ENCODE results near the gene NR6A1.

Gene NR6A1

GRCh38 chr9:124602632-124603031 is 168.5 kb downstream of the NR6A1 start:
- no peak for DNase-seq
- no peak for TF ChIP-seq GATA1 (IDR thresholded peaks at IDR 0.05; ENCODE audit: low read depth, low read length)

GRCh38 chr9:124602204-124602603 is 168.9 kb downstream of the NR6A1 start:
- TF ChIP-seq POLR2A (IDR thresholded peaks at IDR 0.05; ENCODE audit: low read length), result no peak
- TF ChIP-seq GATA1 (IDR thresholded peaks at IDR 0.05; ENCODE audit: low read depth, low read length), result no peak
- no peak for DNase-seq

- DNase-seq, result no peak
- TF ChIP-seq GATA1 (IDR thresholded peaks at IDR 0.05; ENCODE audit: low read depth, low read length) (no peak), POLR2A (IDR thresholded peaks at IDR 0.05; ENCODE audit: low read length) (no peak)
These were observed 170.7 kb downstream of the NR6A1 start for GRCh38 chr9:124600407-124600806.

GRCh38 chr9:124599121-124599795 is 171.9 kb downstream of the NR6A1 start:
- TF ChIP-seq GATA1 (IDR thresholded peaks at IDR 0.05; ENCODE audit: low read depth, low read length) (no peak), POLR2A (IDR thresholded peaks at IDR 0.05; ENCODE audit: low read length) (no peak)
- DNase-seq, result no peak

- no peak for DNase-seq
- TF ChIP-seq GATA1 (IDR thresholded peaks at IDR 0.05; ENCODE audit: low read depth, low read length) (no peak), POLR2A (IDR thresholded peaks at IDR 0.05; ENCODE audit: low read length) (no peak)
These were observed 173.1 kb downstream of the NR6A1 start for GRCh38 chr9:124598048-124598447.

GRCh38 chr9:124596172-124596839 is 174.8 kb downstream of the NR6A1 start:
- DNase-seq, result no peak
- no peak for TF ChIP-seq POLR2A (IDR thresholded peaks at IDR 0.05; ENCODE audit: low read length)
- no peak for TF ChIP-seq GATA1 (IDR thresholded peaks at IDR 0.05; ENCODE audit: low read depth, low read length)

- no peak for DNase-seq
- TF ChIP-seq POLR2A (IDR thresholded peaks at IDR 0.05; ENCODE audit: low read length) (no peak), GATA1 (IDR thresholded peaks at IDR 0.05; ENCODE audit: low read depth, low read length) (no peak)
These were observed 175.4 kb downstream of the NR6A1 start for GRCh38 chr9:124595743-124596142.

GRCh38 chr9:124594673-124595072 is 176.4 kb downstream of the NR6A1 start:
- TF ChIP-seq POLR2A (IDR thresholded peaks at IDR 0.05; ENCODE audit: low read length) (no peak), GATA1 (IDR thresholded peaks at IDR 0.05; ENCODE audit: low read depth, low read length) (no peak)
- DNase-seq, result no peak

GRCh38 chr9:124594225-124594624 is 176.9 kb downstream of the NR6A1 start:
- no peak for DNase-seq
- TF ChIP-seq GATA1 (IDR thresholded peaks at IDR 0.05; ENCODE audit: low read depth, low read length) (no peak), POLR2A (IDR thresholded peaks at IDR 0.05; ENCODE audit: low read length) (no peak)

- DNase-seq, result no peak
- TF ChIP-seq POLR2A (IDR thresholded peaks at IDR 0.05; ENCODE audit: low read length) (no peak), GATA1 (IDR thresholded peaks at IDR 0.05; ENCODE audit: low read depth, low read length) (no peak)
These were observed 177.5 kb downstream of the NR6A1 start for GRCh38 chr9:124593651-124594058.

GRCh38 chr9:124593200-124593599 is 177.9 kb downstream of the NR6A1 start:
- DNase-seq, result no peak
- TF ChIP-seq GATA1 (IDR thresholded peaks at IDR 0.05; ENCODE audit: low read depth, low read length) (no peak), POLR2A (IDR thresholded peaks at IDR 0.05; ENCODE audit: low read length) (no peak)

- TF ChIP-seq GATA1 (IDR thresholded peaks at IDR 0.05; ENCODE audit: low read depth, low read length), result no peak
- TF ChIP-seq POLR2A (IDR thresholded peaks at IDR 0.05; ENCODE audit: low read length), result no peak
- no peak for DNase-seq
These were observed 180.0 kb downstream of the NR6A1 start for GRCh38 chr9:124590889-124591641.

GRCh38 chr9:124584631-124585030 is 186.5 kb downstream of the NR6A1 start:
- TF ChIP-seq GATA1 (IDR thresholded peaks at IDR 0.05; ENCODE audit: low read depth, low read length) (no peak), POLR2A (IDR thresholded peaks at IDR 0.05; ENCODE audit: low read length) (no peak)
- no peak for DNase-seq

GRCh38 chr9:124583134-124583533 is 188.0 kb downstream of the NR6A1 start:
- no peak for TF ChIP-seq GATA1 (IDR thresholded peaks at IDR 0.05; ENCODE audit: low read depth, low read length)
- TF ChIP-seq POLR2A (IDR thresholded peaks at IDR 0.05; ENCODE audit: low read length), result no peak
- DNase-seq, result no peak
